HepG2 (cell line): ENCODE data around the gene MMP25. TPM values are rescaled to one million over a fixed set of nuclear protein-coding genes. Genes with fewer than 3 reads are reported as not detected.

Experiments used
- CHD2 ChIP-seq: IDR thresholded peaks from 2 replicates; pipeline ENCODE4 v1.6.1; 2011; ENCODE audit warnings: low read depth, low read length, improper control_type of control experiment
- HMG20B ChIP-seq: conservative IDR thresholded peaks from 2 replicates; pipeline ENCODE4 v1.6.1; 2016; ENCODE audit warnings: missing genetic modification reagents, missing compliant biosample characterization
- KDM6A ChIP-seq: IDR thresholded peaks from 2 replicates; pipeline ENCODE4 v1.6.1; 2016; ENCODE audit warnings: low read depth
- RXRA ChIP-seq: sonication (generic); formaldehyde crosslinking; IDR thresholded peaks from 2 replicates; pipeline ENCODE4 v1.5.1; 2020; ENCODE audit warnings: missing genetic modification reagents
- TAF15 ChIP-seq: fragments of 200-400 bp; formaldehyde crosslinking; IDR thresholded peaks from one replicate; pipeline ENCODE4 v1.6.1; 2018; ENCODE audit warnings: mild to moderate bottlenecking, low read depth, low read length; ENCODE audit not compliant: poor library complexity, severe bottlenecking
- TARDBP ChIP-seq: sonication (generic); formaldehyde crosslinking; IDR thresholded peaks from 2 replicates; pipeline ENCODE4 v1.8.0; 2022; ENCODE audit warnings: mild to moderate bottlenecking, missing genetic modification reagents
- ZNF101 ChIP-seq: sonication (generic); formaldehyde crosslinking; IDR thresholded peaks from 2 replicates; pipeline ENCODE4 v1.4.0; 2020; ENCODE audit warnings: mild to moderate bottlenecking, low read depth, missing genetic modification reagents, borderline replicate concordance
- ZNF20 ChIP-seq: sonication (generic); formaldehyde crosslinking; IDR thresholded peaks from 2 replicates; pipeline ENCODE4 v1.4.0; 2020; ENCODE audit warnings: mild to moderate bottlenecking, moderate library complexity, missing genetic modification reagents
- ZNF597 ChIP-seq: sonication (generic); formaldehyde crosslinking; IDR thresholded peaks from 2 replicates; pipeline ENCODE4 v1.5.0; 2020; ENCODE audit warnings: missing genetic modification reagents
- ZNF678 ChIP-seq: sonication (generic); formaldehyde crosslinking; IDR thresholded peaks from 2 replicates; pipeline ENCODE4 v1.4.0; 2020; ENCODE audit warnings: mild to moderate bottlenecking, missing genetic modification reagents
- ZNF781 ChIP-seq: sonication (generic); formaldehyde crosslinking; IDR thresholded peaks from 2 replicates; pipeline ENCODE4 v1.5.1; 2020; ENCODE audit warnings: borderline replicate concordance, mild to moderate bottlenecking, missing genetic modification reagents; ENCODE audit errors: not compliant biosample characterization
- polyA plus RNA-seq, 8 experiments: library from polyadenylated mRNA; depleted of rRNA in 3 of 8; stranded (reverse) in 7 of 8; unstranded in 1 of 8; fragments of >200 nt; fragmentation: Illumina TruSeq in 4 of 8; extraction: Trizol in 4 of 8; gene quantifications; 2 replicates each; pipeline versions ENCODE4 v1.2.1 to v1.2.3, GENCODE V29; 2011 to 2016; ENCODE audit warnings: low read depth in 4 of 8, missing spikeins in 1 of 8, mixed read lengths in 1 of 8; ENCODE audit not compliant: insufficient read depth in 1 of 8
- total RNA-seq, 5 experiments: library from RNA; depleted of rRNA; stranded (reverse); fragments of >200 nt; fragmentation: Illumina TruSeq; extraction: Trizol; gene quantifications; 2 replicates each; pipeline ENCODE4 v1.2.3, GENCODE V29; 2016; ENCODE audit warnings: low read depth in 1 of 5
- TF ChIP-seq, protein P1 (sequence below): sonication (generic); formaldehyde crosslinking; IDR thresholded peaks from 2 replicates; pipeline ENCODE4 v1.4.0; 2020; ENCODE audit warnings: mild to moderate bottlenecking, missing genetic modification reagents
- TF ChIP-seq, protein P2 (sequence below): sonication (generic); formaldehyde crosslinking; IDR thresholded peaks from 2 replicates; pipeline ENCODE4 v1.9.0; 2021; ENCODE audit warnings: mild to moderate bottlenecking, missing genetic modification reagents

MMP25 gene
- total and polyA plus RNA-seq, 2 of the 13 experiments (the other 11 are each of a cell fraction or from before 2014, with no cell fraction given): 0.04 to 0.08 TPM

GRCh38 chr16:3023669-3024478, 22.5 kb upstream of the MMP25 start, which contains the start of the genes HCFC1R1 and THOC6 (continued):
- TF ChIP-seq, protein P1, sequence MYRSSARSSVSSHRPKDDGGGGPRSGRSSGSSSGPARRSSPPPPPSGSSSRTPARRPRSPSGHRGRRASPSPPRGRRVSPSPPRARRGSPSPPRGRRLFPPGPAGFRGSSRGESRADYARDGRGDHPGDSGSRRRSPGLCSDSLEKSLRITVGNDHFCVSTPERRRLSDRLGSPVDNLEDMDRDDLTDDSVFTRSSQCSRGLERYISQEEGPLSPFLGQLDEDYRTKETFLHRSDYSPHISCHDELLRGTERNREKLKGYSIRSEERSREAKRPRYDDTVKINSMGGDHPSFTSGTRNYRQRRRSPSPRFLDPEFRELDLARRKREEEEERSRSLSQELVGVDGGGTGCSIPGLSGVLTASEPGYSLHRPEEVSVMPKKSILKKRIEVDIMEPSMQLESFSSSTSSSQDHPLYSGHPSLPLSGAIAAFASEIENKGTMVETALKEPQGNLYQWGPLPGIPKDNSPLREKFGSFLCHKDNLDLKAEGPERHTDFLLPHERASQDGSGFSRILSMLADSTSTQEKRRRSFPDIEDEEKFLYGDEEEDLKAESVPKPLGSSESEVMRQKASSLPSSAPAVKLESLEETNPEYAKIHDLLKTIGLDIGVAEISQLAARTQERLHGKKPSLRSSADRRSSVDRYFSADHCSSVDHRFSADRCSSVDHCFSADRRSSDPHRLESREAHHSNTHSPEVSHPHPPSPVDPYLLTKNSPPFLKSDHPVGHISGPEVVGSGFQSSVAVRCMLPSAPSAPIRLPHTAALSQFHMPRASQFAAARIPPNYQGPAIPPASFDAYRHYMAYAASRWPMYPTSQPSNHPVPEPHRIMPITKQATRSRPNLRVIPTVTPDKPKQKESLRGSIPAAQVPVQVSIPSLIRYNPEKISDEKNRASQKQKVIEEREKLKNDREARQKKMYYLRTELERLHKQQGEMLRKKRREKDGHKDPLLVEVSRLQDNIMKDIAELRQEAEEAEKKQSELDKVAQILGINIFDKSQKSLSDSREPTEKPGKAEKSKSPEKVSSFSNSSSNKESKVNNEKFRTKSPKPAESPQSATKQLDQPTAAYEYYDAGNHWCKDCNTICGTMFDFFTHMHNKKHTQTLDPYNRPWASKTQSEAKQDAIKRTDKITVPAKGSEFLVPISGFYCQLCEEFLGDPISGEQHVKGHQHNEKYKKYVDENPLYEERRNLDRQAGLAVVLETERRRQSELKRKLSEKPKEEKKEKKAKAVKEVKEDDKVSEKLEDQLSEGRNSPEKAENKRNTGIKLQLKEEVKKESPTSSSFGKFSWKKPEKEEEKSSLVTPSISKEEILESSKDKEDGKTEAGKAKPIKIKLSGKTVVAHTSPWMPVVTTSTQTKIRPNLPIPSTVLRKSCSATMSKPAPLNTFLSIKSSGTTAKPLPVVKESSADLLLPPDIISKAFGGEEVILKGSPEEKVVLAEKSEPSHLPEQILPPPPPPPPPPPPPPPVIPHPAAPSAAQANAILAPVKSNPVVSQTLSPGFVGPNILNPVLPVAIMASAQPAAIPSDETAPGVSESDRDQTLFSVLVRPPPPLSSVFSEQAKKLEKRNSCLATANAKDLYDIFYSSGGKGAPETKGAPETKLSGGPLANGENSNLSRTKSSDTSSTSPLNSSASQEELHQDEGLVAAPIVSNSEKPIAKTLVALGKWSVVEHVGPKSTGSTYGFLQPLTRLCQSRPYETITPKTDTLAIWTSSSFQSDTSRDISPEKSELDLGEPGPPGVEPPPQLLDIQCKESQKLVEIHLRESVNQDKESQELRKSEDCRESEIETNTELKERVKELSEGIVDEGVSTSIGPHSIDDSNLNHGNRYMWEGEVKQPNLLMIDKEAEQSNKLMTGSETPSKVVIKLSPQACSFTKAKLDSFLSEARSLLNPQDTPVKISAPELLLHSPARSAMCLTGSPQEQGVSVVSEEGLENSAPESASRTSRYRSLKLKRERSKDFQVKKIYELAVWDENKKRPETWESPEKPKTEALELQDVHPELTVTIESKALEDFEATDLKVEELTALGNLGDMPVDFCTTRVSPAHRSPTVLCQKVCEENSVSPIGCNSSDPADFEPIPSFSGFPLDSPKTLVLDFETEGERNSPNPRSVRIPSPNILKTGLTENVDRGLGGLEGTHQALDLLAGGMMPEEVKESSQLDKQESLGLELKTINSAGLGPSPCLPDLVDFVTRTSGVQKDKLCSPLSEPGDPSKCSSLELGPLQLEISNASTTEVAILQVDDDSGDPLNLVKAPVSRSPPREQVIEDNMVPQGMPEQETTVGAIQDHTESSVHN (CRISPR knock-in tag): no peak
- TF ChIP-seq ZNF781 (CRISPR knock-in tag) (peak; percentile 81), KDM6A (peak; percentile 23; the same call in 1 of the 2 replicates), ZNF678 (CRISPR knock-in tag) (no peak), TAF15 (peak; percentile 97), RXRA (CRISPR knock-in tag) (peak; percentile 76; the same call in 1 of the 2 replicates), ZNF101 (CRISPR knock-in tag) (no peak), TARDBP (CRISPR knock-in tag) (peak; percentile 97), ZNF20 (CRISPR knock-in tag) (no peak), HMG20B (CRISPR knock-in tag) (no peak), ZNF597 (CRISPR knock-in tag) (no peak), CHD2 (peak; percentile 88)
- TF ChIP-seq, protein P2, sequence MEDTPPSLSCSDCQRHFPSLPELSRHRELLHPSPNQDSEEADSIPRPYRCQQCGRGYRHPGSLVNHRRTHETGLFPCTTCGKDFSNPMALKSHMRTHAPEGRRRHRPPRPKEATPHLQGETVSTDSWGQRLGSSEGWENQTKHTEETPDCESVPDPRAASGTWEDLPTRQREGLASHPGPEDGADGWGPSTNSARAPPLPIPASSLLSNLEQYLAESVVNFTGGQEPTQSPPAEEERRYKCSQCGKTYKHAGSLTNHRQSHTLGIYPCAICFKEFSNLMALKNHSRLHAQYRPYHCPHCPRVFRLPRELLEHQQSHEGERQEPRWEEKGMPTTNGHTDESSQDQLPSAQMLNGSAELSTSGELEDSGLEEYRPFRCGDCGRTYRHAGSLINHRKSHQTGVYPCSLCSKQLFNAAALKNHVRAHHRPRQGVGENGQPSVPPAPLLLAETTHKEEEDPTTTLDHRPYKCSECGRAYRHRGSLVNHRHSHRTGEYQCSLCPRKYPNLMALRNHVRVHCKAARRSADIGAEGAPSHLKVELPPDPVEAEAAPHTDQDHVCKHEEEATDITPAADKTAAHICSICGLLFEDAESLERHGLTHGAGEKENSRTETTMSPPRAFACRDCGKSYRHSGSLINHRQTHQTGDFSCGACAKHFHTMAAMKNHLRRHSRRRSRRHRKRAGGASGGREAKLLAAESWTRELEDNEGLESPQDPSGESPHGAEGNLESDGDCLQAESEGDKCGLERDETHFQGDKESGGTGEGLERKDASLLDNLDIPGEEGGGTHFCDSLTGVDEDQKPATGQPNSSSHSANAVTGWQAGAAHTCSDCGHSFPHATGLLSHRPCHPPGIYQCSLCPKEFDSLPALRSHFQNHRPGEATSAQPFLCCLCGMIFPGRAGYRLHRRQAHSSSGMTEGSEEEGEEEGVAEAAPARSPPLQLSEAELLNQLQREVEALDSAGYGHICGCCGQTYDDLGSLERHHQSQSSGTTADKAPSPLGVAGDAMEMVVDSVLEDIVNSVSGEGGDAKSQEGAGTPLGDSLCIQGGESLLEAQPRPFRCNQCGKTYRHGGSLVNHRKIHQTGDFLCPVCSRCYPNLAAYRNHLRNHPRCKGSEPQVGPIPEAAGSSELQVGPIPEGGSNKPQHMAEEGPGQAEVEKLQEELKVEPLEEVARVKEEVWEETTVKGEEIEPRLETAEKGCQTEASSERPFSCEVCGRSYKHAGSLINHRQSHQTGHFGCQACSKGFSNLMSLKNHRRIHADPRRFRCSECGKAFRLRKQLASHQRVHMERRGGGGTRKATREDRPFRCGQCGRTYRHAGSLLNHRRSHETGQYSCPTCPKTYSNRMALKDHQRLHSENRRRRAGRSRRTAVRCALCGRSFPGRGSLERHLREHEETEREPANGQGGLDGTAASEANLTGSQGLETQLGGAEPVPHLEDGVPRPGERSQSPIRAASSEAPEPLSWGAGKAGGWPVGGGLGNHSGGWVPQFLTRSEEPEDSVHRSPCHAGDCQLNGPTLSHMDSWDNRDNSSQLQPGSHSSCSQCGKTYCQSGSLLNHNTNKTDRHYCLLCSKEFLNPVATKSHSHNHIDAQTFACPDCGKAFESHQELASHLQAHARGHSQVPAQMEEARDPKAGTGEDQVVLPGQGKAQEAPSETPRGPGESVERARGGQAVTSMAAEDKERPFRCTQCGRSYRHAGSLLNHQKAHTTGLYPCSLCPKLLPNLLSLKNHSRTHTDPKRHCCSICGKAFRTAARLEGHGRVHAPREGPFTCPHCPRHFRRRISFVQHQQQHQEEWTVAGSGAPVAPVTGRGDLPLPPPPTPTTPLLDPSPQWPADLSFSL (CRISPR knock-in tag): 0 out of 2 replicates have a peak, but pooled peaks have one; percentile 24
